Keratinocyte (primary cell): ENCODE data around the gene CD81. TPM values are rescaled to one million over a fixed set of nuclear protein-coding genes. Genes with fewer than 3 reads are reported as not detected.

Source experiments
- DNase-seq: peaks from one replicate; pipeline ENCODE4 v3.0.0-alpha.2; 2011; ENCODE audit warnings: low read depth, missing footprints, low spot score
- FAIRE-seq: peaks from 2 replicates; lab custom pipeline; 2011; peaks lifted over from hg19 to GRCh38; lab: Jason Lieb, UNC
- H2AFZ ChIP-seq: 2 replicates; pipeline ENCODE4 v1.6.0; 2012; ENCODE audit warnings: low read length, control low read depth, inconsistent platforms; ENCODE audit not compliant: control insufficient read depth
- H3K27ac ChIP-seq: 2 replicates; pipeline ENCODE4 v1.5.1; 2011; ENCODE audit warnings: low read length; ENCODE audit not compliant: control insufficient read depth, insufficient read depth
- H3K27me3 ChIP-seq: 3 replicates; pipeline ENCODE4 v1.6.0; 2011; ENCODE audit warnings: low read length; ENCODE audit not compliant: control insufficient read depth, insufficient read depth; ENCODE audit errors: extremely low read depth
- H3K36me3 ChIP-seq, 2 experiments: 2 replicates in 1 of 2; 3 replicates in 1 of 2; pipeline ENCODE4 v1.5.1; 2011; ENCODE audit warnings: low read length in 2 of 2, mild to moderate bottlenecking in 1 of 2; ENCODE audit not compliant: control insufficient read depth in 2 of 2, insufficient read depth in 2 of 2; ENCODE audit errors: extremely low read depth in 1 of 2
- H3K4me1 ChIP-seq: 3 replicates; pipeline ENCODE4 v1.5.1; 2011; ENCODE audit warnings: low read length; ENCODE audit not compliant: control insufficient read depth, insufficient read depth; ENCODE audit errors: extremely low read depth
- H3K4me2 ChIP-seq: 3 replicates; pipeline ENCODE4 v1.6.0; 2011; ENCODE audit warnings: low read depth, low read length; ENCODE audit not compliant: control insufficient read depth, insufficient read depth; ENCODE audit errors: extremely low read depth
- H3K4me3 ChIP-seq, 3 experiments: fragments of 200-600 bp in 1 of 3; sonication (generic) in 1 of 3; 2 replicates in 2 of 3; 3 replicates in 1 of 3; pipeline ENCODE4 v1.5.1; 2011 to 2016; ENCODE audit warnings: low read length in 3 of 3, mild to moderate bottlenecking in 3 of 3, control low read depth in 2 of 3, inconsistent platforms in 1 of 3, low read depth in 1 of 3, mixed read lengths in 1 of 3, mixed run types in 1 of 3, moderate library complexity in 1 of 3; ENCODE audit not compliant: control insufficient read depth in 2 of 3, insufficient read depth in 2 of 3; ENCODE audit errors: extremely low read depth in 1 of 3
- H3K79me2 ChIP-seq: 2 replicates; pipeline ENCODE4 v1.6.0; 2012; ENCODE audit warnings: low read length; ENCODE audit not compliant: control insufficient read depth, insufficient read depth
- H3K9ac ChIP-seq: 3 replicates; pipeline ENCODE4 v1.6.0; 2011; ENCODE audit warnings: low read length; ENCODE audit not compliant: control insufficient read depth, insufficient read depth; ENCODE audit errors: extremely low read depth
- H3K9me1 ChIP-seq: 3 replicates; pipeline ENCODE4 v1.6.0; 2011; ENCODE audit warnings: low read length; ENCODE audit not compliant: control insufficient read depth, insufficient read depth; ENCODE audit errors: extremely low read depth
- H3K9me3 ChIP-seq: 2 replicates; pipeline ENCODE4 v1.5.1; 2012; ENCODE audit warnings: low read depth, low read length; ENCODE audit not compliant: control insufficient read depth
- H4K20me1 ChIP-seq: 3 replicates; pipeline ENCODE4 v1.6.0; 2011; ENCODE audit warnings: low read length; ENCODE audit not compliant: control insufficient read depth, insufficient read depth; ENCODE audit errors: extremely low read depth
- CTCF ChIP-seq, 3 experiments: IDR thresholded peaks in 1 of 3; conservative IDR thresholded peaks in 1 of 3; optimal IDR thresholded peaks in 1 of 3; 2 replicates in 2 of 3; 3 replicates in 1 of 3; pipeline versions ENCODE3 to v1.5.1; 2011; ENCODE audit warnings: low read length in 3 of 3, mild to moderate bottlenecking in 3 of 3, moderate library complexity in 2 of 3, control low read depth in 1 of 3, inconsistent platforms in 1 of 3; ENCODE audit not compliant: insufficient read depth in 2 of 3; ENCODE audit errors: extremely low read depth in 1 of 3
- EZH2 ChIP-seq: IDR thresholded peaks from one replicate; pipeline ENCODE4 v1.6.1; 2012; ENCODE audit warnings: inconsistent platforms, mild to moderate bottlenecking, low read length, moderate library complexity
- dilution Hi-C: fragments of 300-500 bp; cut with MboI; formaldehyde crosslinking; loops from one replicate; pipeline ENCODE4 v1.7.0; 2020; ENCODE audit warnings: low sequenced_read_pairs; ENCODE audit not compliant: extremely low pct_ligation_motif_present
- polyA plus RNA-seq, 5 experiments: library from polyadenylated mRNA; depleted of rRNA in 3 of 5; stranded (reverse) in 3 of 5; stranded (forward) in 1 of 5; unstranded in 1 of 5; fragments of >200 nt; gene quantifications; 1 replicate in 1 of 5; 2 replicates in 3 of 5; 3 replicates in 1 of 5; pipeline versions ENCODE4 v1.2.1 to v1.2.3, GENCODE V29; 2011 to 2012; ENCODE audit warnings: missing spikeins in 2 of 5, low read depth in 1 of 5, low replicate concordance in 1 of 5

CD81 gene
- polyA plus RNA-seq, 1 donor (not counting 4 experiments of a cell fraction or from before 2014, with no cell fraction given) = 194 TPM

GRCh38 chr11:2409611-2410468, 32.7 kb downstream of the CD81 start:
- TF ChIP-seq CTCF (optimal IDR thresholded peaks at IDR 0.05 in 1 of 3, IDR thresholded peaks at IDR 0.05 in 1 of 3, conservative IDR thresholded peaks at IDR 0.05 in 1 of 3; ENCODE audit: extremely low read depth in 1 of 3, insufficient read depth in 2 of 3, low read length in 3 of 3) (no peak), EZH2 (no peak)
- no peak for DNase-seq
- Histone ChIP-seq H3K4me3 (no peak overlapping the region), H3K36me3 (no peaks in the 10 kb centered on the region), H3K4me2 (no peak overlapping the region), H3K9me1 (no peaks in the 10 kb centered on the region), H3K4me1 (no peaks in the 10 kb centered on the region), H3K79me2 (no peaks in the 10 kb centered on the region), H3K27ac (no peak overlapping the region), H3K9me3 (no peaks in the 10 kb centered on the region), H4K20me1 (no peaks in the 10 kb centered on the region), H3K9ac (no peak overlapping the region), H3K27me3 (peaks cover 4% of the 10 kb centered on the region), H2AFZ (no peak overlapping the region)
- dilution Hi-C loops = no loop called here
- FAIRE-seq = no peak

GRCh38 chr11:2410616-2411015, 33.5 kb downstream of the CD81 start:
- Histone ChIP-seq H3K4me3 (no peak overlapping the region), H3K79me2 (no peaks in the 10 kb centered on the region), H3K27ac (no peak overlapping the region), H3K4me2 (no peak overlapping the region), H3K9me3 (no peaks in the 10 kb centered on the region), H2AFZ (no peak overlapping the region), H3K36me3 (no peaks in the 10 kb centered on the region), H4K20me1 (no peaks in the 10 kb centered on the region), H3K9ac (no peak overlapping the region), H3K27me3 (peaks cover 4% of the 10 kb centered on the region), H3K4me1 (no peaks in the 10 kb centered on the region), H3K9me1 (no peaks in the 10 kb centered on the region)
- no peak for FAIRE-seq
- dilution Hi-C loops = no loop called here
- TF ChIP-seq CTCF (optimal IDR thresholded peaks at IDR 0.05 in 1 of 3, IDR thresholded peaks at IDR 0.05 in 1 of 3, conservative IDR thresholded peaks at IDR 0.05 in 1 of 3; ENCODE audit: extremely low read depth in 1 of 3, insufficient read depth in 2 of 3, low read length in 3 of 3) = no peak
- TF ChIP-seq EZH2 = no peak
- no peak for DNase-seq
